ENCODE results near the gene CDC42BPB. TPM values are rescaled to one million over a fixed set of nuclear protein-coding genes. Genes with fewer than 3 reads are reported as not detected.
A peak's percentile ranks its signal among the peaks of the same experiment; 100 is the strongest.

Gene CDC42BPB
- total RNA-seq, 1 experiment from 2014 or later: 96.9 TPM

DNA sequence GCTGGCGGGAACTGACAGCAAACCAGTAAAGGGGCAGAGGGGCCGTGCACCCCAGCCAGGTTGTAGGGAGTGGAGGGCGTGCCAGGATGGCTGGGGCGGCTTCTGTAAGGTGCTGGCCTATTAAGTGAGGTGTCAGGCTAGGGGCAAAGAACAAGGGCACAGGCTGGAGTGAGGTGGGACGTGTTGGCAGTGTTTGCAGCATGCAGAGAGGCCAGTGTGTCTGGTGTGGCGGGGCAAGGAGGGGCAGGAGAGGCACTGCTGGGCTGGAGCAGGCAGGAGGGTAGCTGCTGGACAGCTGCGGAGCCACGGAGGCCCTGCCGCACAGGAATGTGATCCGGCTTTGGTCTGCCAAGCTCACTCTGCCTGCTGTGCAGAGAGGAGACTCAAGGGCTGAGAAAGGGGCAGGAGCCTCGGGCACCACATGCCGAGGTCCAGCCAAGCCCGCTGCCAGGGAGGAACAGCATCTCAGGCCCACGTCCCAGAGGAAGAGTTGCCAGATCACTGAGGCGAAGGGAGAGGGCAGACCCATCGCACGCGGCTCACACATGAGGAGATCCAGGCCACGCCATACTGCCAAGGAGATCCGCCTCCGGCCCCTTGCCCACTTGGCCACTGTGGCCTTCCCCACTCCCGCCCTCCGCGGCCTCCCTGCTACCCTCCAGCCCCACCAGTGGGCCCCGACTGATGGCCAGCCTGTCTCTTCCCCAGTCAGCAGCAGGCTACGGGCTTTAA is 88.1 kb downstream of the CDC42BPB start (continued):
- TF ChIP-seq, protein P1, sequence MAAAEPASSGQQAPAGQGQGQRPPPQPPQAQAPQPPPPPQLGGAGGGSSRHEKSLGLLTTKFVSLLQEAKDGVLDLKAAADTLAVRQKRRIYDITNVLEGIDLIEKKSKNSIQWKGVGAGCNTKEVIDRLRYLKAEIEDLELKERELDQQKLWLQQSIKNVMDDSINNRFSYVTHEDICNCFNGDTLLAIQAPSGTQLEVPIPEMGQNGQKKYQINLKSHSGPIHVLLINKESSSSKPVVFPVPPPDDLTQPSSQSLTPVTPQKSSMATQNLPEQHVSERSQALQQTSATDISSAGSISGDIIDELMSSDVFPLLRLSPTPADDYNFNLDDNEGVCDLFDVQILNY (CRISPR knock-in tag; IDR thresholded peaks at IDR 0.05): no peak

DNA sequence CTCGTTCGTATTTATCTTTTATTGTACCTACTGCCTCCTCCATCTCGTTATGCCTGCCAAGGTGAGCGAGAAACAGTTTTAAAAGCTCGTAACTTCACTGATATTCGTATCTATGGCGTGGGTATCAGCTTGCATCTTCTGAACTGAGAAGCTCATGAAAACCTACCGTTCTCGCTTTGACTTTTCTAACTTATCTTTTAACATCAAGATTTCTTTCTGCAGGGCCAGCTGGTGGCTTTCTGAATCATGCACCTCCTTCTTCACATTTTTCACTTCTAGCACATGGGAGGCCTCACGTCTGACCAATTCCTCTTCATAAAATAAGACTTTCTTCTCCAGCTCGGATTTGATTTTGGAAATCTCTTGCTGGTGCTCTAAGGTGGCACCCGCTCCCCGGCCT is 89.0 kb downstream of the CDC42BPB start:
- no peak for ATAC-seq
- TF ChIP-seq, protein P2, sequence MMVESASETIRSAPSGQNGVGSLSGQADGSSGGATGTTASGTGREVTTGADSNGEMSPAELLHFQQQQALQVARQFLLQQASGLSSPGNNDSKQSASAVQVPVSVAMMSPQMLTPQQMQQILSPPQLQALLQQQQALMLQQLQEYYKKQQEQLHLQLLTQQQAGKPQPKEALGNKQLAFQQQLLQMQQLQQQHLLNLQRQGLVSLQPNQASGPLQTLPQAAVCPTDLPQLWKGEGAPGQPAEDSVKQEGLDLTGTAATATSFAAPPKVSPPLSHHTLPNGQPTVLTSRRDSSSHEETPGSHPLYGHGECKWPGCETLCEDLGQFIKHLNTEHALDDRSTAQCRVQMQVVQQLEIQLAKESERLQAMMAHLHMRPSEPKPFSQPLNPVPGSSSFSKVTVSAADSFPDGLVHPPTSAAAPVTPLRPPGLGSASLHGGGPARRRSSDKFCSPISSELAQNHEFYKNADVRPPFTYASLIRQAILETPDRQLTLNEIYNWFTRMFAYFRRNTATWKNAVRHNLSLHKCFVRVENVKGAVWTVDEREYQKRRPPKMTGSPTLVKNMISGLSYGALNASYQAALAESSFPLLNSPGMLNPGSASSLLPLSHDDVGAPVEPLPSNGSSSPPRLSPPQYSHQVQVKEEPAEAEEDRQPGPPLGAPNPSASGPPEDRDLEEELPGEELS (CRISPR knock-in tag; IDR thresholded peaks at IDR 0.05): no peak
- no peak for TF ChIP-seq ZNF317 (CRISPR knock-in tag; IDR thresholded peaks at IDR 0.05; ENCODE audit: borderline replicate concordance, low read depth)
- no peak for TF ChIP-seq ZNF396 (CRISPR knock-in tag; IDR thresholded peaks at IDR 0.05; ENCODE audit: borderline replicate concordance)
- TF ChIP-seq RORB (CRISPR knock-in tag; IDR thresholded peaks at IDR 0.05): no peak
- TF ChIP-seq, protein P3, sequence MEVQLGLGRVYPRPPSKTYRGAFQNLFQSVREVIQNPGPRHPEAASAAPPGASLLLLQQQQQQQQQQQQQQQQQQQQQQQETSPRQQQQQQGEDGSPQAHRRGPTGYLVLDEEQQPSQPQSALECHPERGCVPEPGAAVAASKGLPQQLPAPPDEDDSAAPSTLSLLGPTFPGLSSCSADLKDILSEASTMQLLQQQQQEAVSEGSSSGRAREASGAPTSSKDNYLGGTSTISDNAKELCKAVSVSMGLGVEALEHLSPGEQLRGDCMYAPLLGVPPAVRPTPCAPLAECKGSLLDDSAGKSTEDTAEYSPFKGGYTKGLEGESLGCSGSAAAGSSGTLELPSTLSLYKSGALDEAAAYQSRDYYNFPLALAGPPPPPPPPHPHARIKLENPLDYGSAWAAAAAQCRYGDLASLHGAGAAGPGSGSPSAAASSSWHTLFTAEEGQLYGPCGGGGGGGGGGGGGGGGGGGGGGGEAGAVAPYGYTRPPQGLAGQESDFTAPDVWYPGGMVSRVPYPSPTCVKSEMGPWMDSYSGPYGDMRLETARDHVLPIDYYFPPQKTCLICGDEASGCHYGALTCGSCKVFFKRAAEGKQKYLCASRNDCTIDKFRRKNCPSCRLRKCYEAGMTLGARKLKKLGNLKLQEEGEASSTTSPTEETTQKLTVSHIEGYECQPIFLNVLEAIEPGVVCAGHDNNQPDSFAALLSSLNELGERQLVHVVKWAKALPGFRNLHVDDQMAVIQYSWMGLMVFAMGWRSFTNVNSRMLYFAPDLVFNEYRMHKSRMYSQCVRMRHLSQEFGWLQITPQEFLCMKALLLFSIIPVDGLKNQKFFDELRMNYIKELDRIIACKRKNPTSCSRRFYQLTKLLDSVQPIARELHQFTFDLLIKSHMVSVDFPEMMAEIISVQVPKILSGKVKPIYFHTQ (CRISPR knock-in tag; IDR thresholded peaks at IDR 0.05): no peak
- no peak for TF ChIP-seq ZNF219 (CRISPR knock-in tag; IDR thresholded peaks at IDR 0.05; ENCODE audit: borderline replicate concordance)
- TF ChIP-seq ZNF121 (CRISPR knock-in tag; IDR thresholded peaks at IDR 0.05): no peak
- no peak for TF ChIP-seq FOXK1 (CRISPR knock-in tag; IDR thresholded peaks at IDR 0.05)
- TF ChIP-seq ESRRA (CRISPR knock-in tag; IDR thresholded peaks at IDR 0.05; ENCODE audit: borderline replicate concordance): no peak
- TF ChIP-seq TEAD1 (CRISPR knock-in tag; IDR thresholded peaks at IDR 0.05): no peak
- TF ChIP-seq SOX15 (CRISPR knock-in tag; IDR thresholded peaks at IDR 0.05): no peak
- TF ChIP-seq ETV6 (CRISPR knock-in tag; IDR thresholded peaks at IDR 0.05): no peak
- TF ChIP-seq, protein P4, sequence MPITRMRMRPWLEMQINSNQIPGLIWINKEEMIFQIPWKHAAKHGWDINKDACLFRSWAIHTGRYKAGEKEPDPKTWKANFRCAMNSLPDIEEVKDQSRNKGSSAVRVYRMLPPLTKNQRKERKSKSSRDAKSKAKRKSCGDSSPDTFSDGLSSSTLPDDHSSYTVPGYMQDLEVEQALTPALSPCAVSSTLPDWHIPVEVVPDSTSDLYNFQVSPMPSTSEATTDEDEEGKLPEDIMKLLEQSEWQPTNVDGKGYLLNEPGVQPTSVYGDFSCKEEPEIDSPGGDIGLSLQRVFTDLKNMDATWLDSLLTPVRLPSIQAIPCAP (CRISPR knock-in tag; IDR thresholded peaks at IDR 0.05): no peak
- Mint-ChIP-seq H3K27ac (no peak overlapping the region), H3K27me3 (ENCODE audit: low read depth) (no peaks in the 10 kb centered on the region), H3K9me3 (no peaks in the 10 kb centered on the region), H3K4me1 (no peaks in the 10 kb centered on the region), H3K4me3 (no peak overlapping the region), H3K36me3 (peaks cover 74% of the 10 kb centered on the region)
- POLR2A ChIA-PET: no interaction called here
- CTCF ChIA-PET: interaction anchor here (1.0 kb wide), 1 partner anchor 274 kb away, joined by 4 read pairs; no protein-coding TSS in a partner anchor
- DNase-seq (ENCODE audit: low spot score): no peak

DNA sequence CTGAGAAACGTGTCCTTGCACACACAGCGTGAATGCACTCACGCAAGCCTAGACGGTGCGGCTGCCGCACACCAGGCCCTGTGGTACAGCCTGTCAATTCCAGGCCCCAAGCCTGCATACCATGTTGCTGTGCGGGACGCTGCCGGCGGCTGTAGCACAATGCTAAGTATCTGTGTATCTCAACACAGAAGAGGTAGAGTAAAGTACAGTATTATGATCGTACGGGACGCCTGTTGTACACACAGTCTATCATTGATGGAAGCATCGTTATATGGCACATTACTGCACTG is 89.9 kb downstream of the CDC42BPB start:
- CTCF ChIA-PET: interaction anchor here (1.0 to 1.6 kb wide), 2 partner anchors 9 to 273 kb away, joined by 4 to 7 read pairs; no protein-coding TSS in a partner anchor
- ATAC-seq: no peak

More for the DNA sequence above, 89.9 kb downstream of the CDC42BPB start:
- Mint-ChIP-seq H3K27ac (0 out of 2 replicates have a peak overlapping the region, but pooled peaks have one; percentile 8), H3K36me3 (peaks cover 74% of the 10 kb centered on the region), H3K9me3 (no peaks in the 10 kb centered on the region), H3K27me3 (ENCODE audit: low read depth) (no peaks in the 10 kb centered on the region), H3K4me1 (no peaks in the 10 kb centered on the region), H3K4me3 (no peak overlapping the region)
- TF ChIP-seq, protein P4 (CRISPR knock-in tag; IDR thresholded peaks at IDR 0.05): no peak
- no peak for DNase-seq (ENCODE audit: low spot score)
- POLR2A ChIA-PET: no interaction called here

Measured in WTC11 (cell line).